ENCODE results near the gene IQCE. TPM values are rescaled to one million over a fixed set of nuclear protein-coding genes. Genes with fewer than 3 reads are reported as not detected.

IQCE gene
- total and polyA plus RNA-seq, 2 donors (not counting 1 experiment from before 2014, with no cell fraction given) = 5.3 to 8.3 TPM

DNA sequence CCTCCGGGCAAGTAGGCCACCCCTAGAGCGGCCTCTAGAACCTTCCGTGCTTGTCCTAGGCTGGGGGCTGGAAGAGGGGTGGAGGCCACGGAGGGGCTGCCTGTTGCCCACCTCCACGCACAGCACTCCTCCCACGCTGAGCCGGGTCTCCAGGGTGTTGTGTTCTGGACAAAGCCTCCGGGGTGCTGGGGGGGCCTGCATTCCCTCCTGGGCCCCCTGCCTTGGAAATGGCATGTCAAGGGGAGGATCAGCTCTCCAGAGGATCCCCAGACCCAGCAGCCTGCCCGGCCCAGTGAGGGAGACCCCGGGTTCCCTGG, 64.9 kb downstream of the IQCE start:
- TF ChIP-seq, protein P1, sequence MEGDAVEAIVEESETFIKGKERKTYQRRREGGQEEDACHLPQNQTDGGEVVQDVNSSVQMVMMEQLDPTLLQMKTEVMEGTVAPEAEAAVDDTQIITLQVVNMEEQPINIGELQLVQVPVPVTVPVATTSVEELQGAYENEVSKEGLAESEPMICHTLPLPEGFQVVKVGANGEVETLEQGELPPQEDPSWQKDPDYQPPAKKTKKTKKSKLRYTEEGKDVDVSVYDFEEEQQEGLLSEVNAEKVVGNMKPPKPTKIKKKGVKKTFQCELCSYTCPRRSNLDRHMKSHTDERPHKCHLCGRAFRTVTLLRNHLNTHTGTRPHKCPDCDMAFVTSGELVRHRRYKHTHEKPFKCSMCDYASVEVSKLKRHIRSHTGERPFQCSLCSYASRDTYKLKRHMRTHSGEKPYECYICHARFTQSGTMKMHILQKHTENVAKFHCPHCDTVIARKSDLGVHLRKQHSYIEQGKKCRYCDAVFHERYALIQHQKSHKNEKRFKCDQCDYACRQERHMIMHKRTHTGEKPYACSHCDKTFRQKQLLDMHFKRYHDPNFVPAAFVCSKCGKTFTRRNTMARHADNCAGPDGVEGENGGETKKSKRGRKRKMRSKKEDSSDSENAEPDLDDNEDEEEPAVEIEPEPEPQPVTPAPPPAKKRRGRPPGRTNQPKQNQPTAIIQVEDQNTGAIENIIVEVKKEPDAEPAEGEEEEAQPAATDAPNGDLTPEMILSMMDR (conservative IDR thresholded peaks at IDR 0.05 in 1 of 2, IDR thresholded peaks at IDR 0.05 in 1 of 2; ENCODE audit: low read depth in 1 of 2, low read length in 2 of 2) = no peak
- no peak for TF ChIP-seq EZH2 (IDR thresholded peaks at IDR 0.05; ENCODE audit: low read length, missing control alignments)

DNA sequence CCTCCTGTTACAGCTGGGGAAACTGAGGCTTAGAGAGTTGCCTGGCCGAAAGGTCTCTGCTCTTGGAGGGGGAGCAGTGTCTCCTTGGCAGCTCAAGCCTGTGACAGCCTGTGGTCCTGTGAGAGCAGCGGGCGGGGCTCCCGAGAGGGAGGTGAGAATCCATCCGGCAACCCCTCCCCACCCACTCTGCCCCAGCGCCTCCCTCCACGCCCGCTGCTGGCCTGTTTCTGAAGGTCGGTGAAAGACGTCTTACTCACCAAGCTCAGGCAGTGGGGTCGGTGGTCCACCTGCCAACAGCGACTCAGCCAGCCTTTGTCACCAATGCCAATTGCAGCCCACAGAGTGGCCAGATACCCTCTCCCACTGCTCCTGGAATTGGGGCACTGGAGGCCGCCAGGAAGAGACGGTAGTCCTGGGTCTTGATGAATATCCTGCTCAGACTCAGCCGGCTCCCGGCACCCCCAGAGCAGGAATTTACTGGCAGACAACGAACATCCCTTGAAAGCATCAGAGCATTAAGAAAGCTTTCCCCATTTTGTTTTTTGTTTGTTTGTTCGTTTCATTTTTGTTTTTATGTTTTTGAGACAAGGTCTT, 65.6 kb downstream of the IQCE start:
- Histone ChIP-seq H2AFZ (ENCODE audit: low read length) (no peak overlapping the region), H3K9me3 (ENCODE audit: control insufficient read depth, insufficient read depth, low read depth, low read length) (no peaks in the 10 kb centered on the region), H3K4me2 (ENCODE audit: extremely low read depth, insufficient read depth, low read length) (no peak overlapping the region), H3K9ac (ENCODE audit: insufficient read depth, low read length) (no peak overlapping the region), H3K27me3 (ENCODE audit: control insufficient read depth, insufficient read depth, low read length) (no peaks in the 10 kb centered on the region), H3K79me2 (ENCODE audit: control insufficient read depth, insufficient read depth, low read length) (no peaks in the 10 kb centered on the region), H4K20me1 (ENCODE audit: control insufficient read depth, extremely low read depth, insufficient read depth, low read length) (no peaks in the 10 kb centered on the region), H3K4me3 (replicated peaks in 1 of 4; ENCODE audit: control extremely low read depth in 1 of 4, insufficient read depth in 1 of 4, low read depth in 3 of 4, low read length in 4 of 4) (no peak overlapping the region), H3K27ac (ENCODE audit: insufficient read depth, low read length) (no peak overlapping the region), H3K36me3 (ENCODE audit: control insufficient read depth, insufficient read depth, low read length) (no peaks in the 10 kb centered on the region), H3K4me1 (ENCODE audit: control insufficient read depth, extremely low read depth, insufficient read depth, low read length) (peaks cover 10% of the 10 kb centered on the region)
- TF ChIP-seq EZH2 (IDR thresholded peaks at IDR 0.05; ENCODE audit: low read length, missing control alignments) = no peak
- TF ChIP-seq, protein P1 (conservative IDR thresholded peaks at IDR 0.05 in 1 of 2, IDR thresholded peaks at IDR 0.05 in 1 of 2; ENCODE audit: low read depth in 1 of 2, low read length in 2 of 2) = no peak
- DNase-seq (ENCODE audit: low read depth in 2 of 2) = no peak

More for the DNA sequence above, 64.9 kb downstream of the IQCE start:
- H3K27ac ChIP-seq (ENCODE audit: insufficient read depth, low read length) = no peak overlapping the region
- no peaks in the 10 kb centered on the region for H3K9me3 ChIP-seq (ENCODE audit: control insufficient read depth, insufficient read depth, low read depth, low read length)
- H3K36me3 ChIP-seq (ENCODE audit: control insufficient read depth, insufficient read depth, low read length) = no peaks in the 10 kb centered on the region
- no peaks in the 10 kb centered on the region for H3K27me3 ChIP-seq (ENCODE audit: control insufficient read depth, insufficient read depth, low read length)
- no peaks in the 10 kb centered on the region for H3K79me2 ChIP-seq (ENCODE audit: control insufficient read depth, insufficient read depth, low read length)
- no peaks in the 10 kb centered on the region for H4K20me1 ChIP-seq (ENCODE audit: control insufficient read depth, extremely low read depth, insufficient read depth, low read length)
- H3K4me3 ChIP-seq (replicated peaks in 1 of 4; ENCODE audit: control extremely low read depth in 1 of 4, insufficient read depth in 1 of 4, low read depth in 3 of 4, low read length in 4 of 4) = no peak overlapping the region
- no peak overlapping the region for H2AFZ ChIP-seq (ENCODE audit: low read length)
- no peak for DNase-seq (ENCODE audit: low read depth in 2 of 2)
- no peak overlapping the region for H3K4me2 ChIP-seq (ENCODE audit: extremely low read depth, insufficient read depth, low read length)
- no peak overlapping the region for H3K9ac ChIP-seq (ENCODE audit: insufficient read depth, low read length)
- peaks cover 13% of the 10 kb centered on the region for H3K4me1 ChIP-seq (ENCODE audit: control insufficient read depth, extremely low read depth, insufficient read depth, low read length)

DNA sequence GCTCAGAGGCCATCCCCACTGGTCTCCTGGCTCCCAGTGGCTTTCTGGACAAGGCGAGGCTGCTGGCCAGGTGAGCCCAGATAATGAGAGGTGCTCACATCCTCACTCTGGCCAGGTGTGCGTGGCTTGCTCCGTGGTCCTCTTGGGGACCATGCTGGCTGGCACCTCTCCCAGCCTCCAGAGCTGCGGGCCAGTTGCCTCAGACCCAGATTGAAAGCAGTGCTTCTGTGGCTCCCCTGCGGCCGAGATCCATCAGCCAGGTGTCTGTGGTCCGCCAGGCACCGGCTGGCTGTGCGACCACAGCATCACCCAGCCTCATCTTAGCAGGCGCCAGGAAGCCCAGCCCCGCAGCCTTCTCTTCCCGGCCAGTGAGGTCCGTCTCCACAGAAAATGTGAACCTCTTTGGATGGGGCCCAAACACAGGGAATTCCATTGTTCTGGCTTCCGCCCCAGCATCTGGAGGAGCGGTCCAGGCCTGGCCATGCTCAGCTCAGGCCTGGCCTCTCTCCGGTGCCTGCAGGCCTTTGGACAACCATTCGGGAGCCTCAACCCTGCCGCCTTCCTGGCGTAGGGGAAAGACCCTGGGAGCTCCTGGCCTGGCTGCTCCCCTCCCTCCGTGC, 67.8 kb downstream of the IQCE start:
- Histone ChIP-seq H3K9ac (ENCODE audit: insufficient read depth, low read length) (no peak overlapping the region), H3K27ac (ENCODE audit: insufficient read depth, low read length) (peak overlapping the region; percentile 8), H4K20me1 (ENCODE audit: control insufficient read depth, extremely low read depth, insufficient read depth, low read length) (no peaks in the 10 kb centered on the region), H3K4me1 (ENCODE audit: control insufficient read depth, extremely low read depth, insufficient read depth, low read length) (peaks cover 6% of the 10 kb centered on the region), H3K27me3 (ENCODE audit: control insufficient read depth, insufficient read depth, low read length) (no peaks in the 10 kb centered on the region), H3K4me2 (ENCODE audit: extremely low read depth, insufficient read depth, low read length) (no peak overlapping the region), H3K9me3 (ENCODE audit: control insufficient read depth, insufficient read depth, low read depth, low read length) (no peaks in the 10 kb centered on the region), H3K79me2 (ENCODE audit: control insufficient read depth, insufficient read depth, low read length) (no peaks in the 10 kb centered on the region), H2AFZ (ENCODE audit: low read length) (no peak overlapping the region), H3K4me3 (replicated peaks in 1 of 4; ENCODE audit: control extremely low read depth in 1 of 4, insufficient read depth in 1 of 4, low read depth in 3 of 4, low read length in 4 of 4) (no peak overlapping the region), H3K36me3 (ENCODE audit: control insufficient read depth, insufficient read depth, low read length) (no peaks in the 10 kb centered on the region)
- DNase-seq (ENCODE audit: low read depth in 2 of 2) = peak; percentile 56 to 89
- TF ChIP-seq, protein P1 (conservative IDR thresholded peaks at IDR 0.05 in 1 of 2, IDR thresholded peaks at IDR 0.05 in 1 of 2; ENCODE audit: low read depth in 1 of 2, low read length in 2 of 2) = no peak
- TF ChIP-seq EZH2 (IDR thresholded peaks at IDR 0.05; ENCODE audit: low read length, missing control alignments) = no peak
